Ovary (tissue), 9 donors: ENCODE measurements around the gene ILKAP. TPM values are rescaled to one million over a fixed set of nuclear protein-coding genes. Genes with fewer than 3 reads are reported as not detected.

Source experiments
- DNase-seq, 5 donors: peaks; one replicate each; pipeline ENCODE4 v3.0.0-alpha.2; 2019 to 2020
- H3K27ac ChIP-seq, 2 donors: fragments of 200-600 bp; one replicate each; pipeline versions ENCODE4 v1.5.1 to v1.8.0; 2019 to 2022
- H3K27me3 ChIP-seq: fragments of 200-600 bp; one replicate; pipeline ENCODE4 v1.8.0; 2022
- H3K36me3 ChIP-seq: fragments of 200-600 bp; sonication (generic); one replicate; pipeline ENCODE4 v1.5.1; 2019
- H3K4me1 ChIP-seq: one replicate; pipeline ENCODE4 v1.8.1; 2013; ENCODE audit warnings: mild to moderate bottlenecking, moderate library complexity; ENCODE audit not compliant: insufficient read depth
- H3K4me3 ChIP-seq: fragments of 200-600 bp; sonication (generic); one replicate; pipeline ENCODE4 v1.5.1; 2017
- H3K9me3 ChIP-seq, 2 donors: fragments of 200-600 bp in 1 of 2; sonication (generic) in 1 of 2; one replicate each; pipeline versions ENCODE4 v1.5.1 to v1.8.1; 2013 to 2019; ENCODE audit warnings: mild to moderate bottlenecking in 1 of 2, moderate library complexity in 1 of 2
- EP300 ChIP-seq: sonication (generic); formaldehyde crosslinking; IDR thresholded peaks from one replicate; pipeline ENCODE4 v1.6.1; 2017; ENCODE audit warnings: antibody characterized with exemption
- POLR2A ChIP-seq: fragments of 450-650 bp; IDR thresholded peaks from one replicate; pipeline ENCODE4 v1.6.1; 2017; ENCODE audit warnings: antibody characterized with exemption, mild to moderate bottlenecking, moderate library complexity
- WGBS, 3 donors: extraction: QIAGEN DNeasy Blood & Tissue Kit in 1 of 3; methylation state at CpG; one replicate each; pipeline versions ENCODE4 v1.1.5 to v1.1.7; 2013 to 2017; 5-methylcytosine and 5-hydroxymethylcytosine counted together
- intact Hi-C, 4 donors: fragments of 100-400 bp; cut with DNase I; formaldehyde crosslinking; loops; one replicate each; pipeline versions ENCODE4 v1.11.0 to v1.15.1; 2022 to 2023
- polyA plus RNA-seq, 2 donors: library from polyadenylated mRNA; stranded (reverse); fragments of 200-250 nt in 1 of 2; fragments of 350-450 nt in 1 of 2; fragmentation: Illumina TruSeq in 1 of 2; extraction: RNeasy Lipid Tissue Mini Kit (QIAGEN cat#74804) in 1 of 2; gene quantifications; one replicate each; pipeline ENCODE4 v1.2.3, GENCODE V29; 2013 to 2014
- total RNA-seq, 7 donors: library from RNA; depleted of rRNA in 2 of 7; stranded (reverse); fragments of >200 nt in 2 of 7; fragmentation: NEBNext Ultra II Directional in 3 of 7; extraction: Animal tissue kit (Norgen Biotek cat#: 25700) in 3 of 7; gene quantifications; one replicate each; pipeline versions ENCODE4 v1.1.0 to v1.2.4, GENCODE V29; 2016 to 2023
- TF ChIP-seq, protein P1 (sequence below), 3 donors: fragments of 450-650 bp in 2 of 3; fragments of 200-600 bp in 1 of 3; IDR thresholded peaks; one replicate each; pipeline versions ENCODE4 v1.5.1 to v1.8.0; 2016 to 2022; ENCODE audit warnings: antibody characterized with exemption in 3 of 3, mild to moderate bottlenecking in 1 of 3
- donor health status: DM: no; HTN: no; CAD: no; lungs with moderate emphysema.
- donor health status: DM: no; HTN: no; CAD: no.
- donor health status: Bipolar disorder and iron deficiency.
- donor health status: DM: yes; HTN: yes; CAD: no.
- donor health status: DM: no; HTN: no; CAD: no.
- donor health status: DM: yes; HTN: yes; CAD: no.

The ILKAP gene
- total and polyA plus RNA-seq, 9 donors = 28.4 to 54.9 (median 38.9) TPM

DNA sequence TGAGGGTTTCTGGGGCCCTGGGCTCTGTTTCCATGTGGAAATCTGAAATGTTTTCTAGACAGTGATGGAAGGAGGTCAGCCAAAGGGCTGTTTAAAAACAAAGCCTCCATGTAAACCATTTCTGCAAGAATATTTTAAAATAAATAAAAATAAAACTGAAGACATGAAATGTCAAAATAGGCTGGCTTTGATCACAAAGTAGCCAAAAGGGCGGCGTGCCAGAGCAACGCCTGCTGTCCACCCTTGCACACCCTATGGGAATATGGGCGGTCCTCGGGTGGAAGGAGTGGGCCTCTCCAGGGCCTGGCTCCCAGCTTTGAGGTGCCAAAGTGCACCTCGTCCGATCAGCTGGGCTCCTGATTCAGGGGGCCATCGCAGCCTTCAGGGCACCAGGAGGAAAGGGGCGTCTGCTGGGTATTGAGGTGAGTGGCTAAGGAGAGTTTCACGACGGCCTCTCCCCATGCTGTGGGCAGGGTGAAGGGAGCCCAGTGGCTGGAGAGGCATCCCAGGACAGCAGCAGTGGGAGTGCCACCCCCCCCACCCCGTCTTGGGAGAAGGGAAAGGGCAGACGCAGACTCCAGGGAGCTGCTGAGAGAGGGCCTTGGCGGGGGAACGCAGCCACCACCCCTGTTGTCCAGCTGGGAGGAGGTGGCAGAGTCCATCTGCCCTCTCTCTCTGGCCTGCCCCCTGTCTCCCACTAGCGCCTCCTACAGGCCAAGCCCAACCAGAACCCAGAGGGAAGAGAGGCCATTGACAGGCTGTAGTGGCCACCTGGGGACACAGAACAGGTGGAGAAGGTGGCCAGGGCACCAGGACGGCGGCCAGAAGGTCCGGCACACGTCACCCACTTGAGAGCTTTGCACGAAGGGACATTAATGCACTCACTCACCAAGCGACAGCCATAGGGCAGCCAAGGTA lies 50.5 kb downstream of the ILKAP start:
- Histone ChIP-seq H3K4me3 (no peak overlapping the region), H3K4me1 (no peaks in the 10 kb centered on the region), H3K9me3 (no peaks in the 10 kb centered on the region), H3K27ac (no peak overlapping the region), H3K27me3 (no peaks in the 10 kb centered on the region), H3K36me3 (no peaks in the 10 kb centered on the region)
- 79 to 80% (median 80%) methylated on average over 22 of the region's 22 CpGs for WGBS, 3 donors
- no peak for DNase-seq
- TF ChIP-seq EP300 (no peak), POLR2A (no peak)
- TF ChIP-seq, protein P1, sequence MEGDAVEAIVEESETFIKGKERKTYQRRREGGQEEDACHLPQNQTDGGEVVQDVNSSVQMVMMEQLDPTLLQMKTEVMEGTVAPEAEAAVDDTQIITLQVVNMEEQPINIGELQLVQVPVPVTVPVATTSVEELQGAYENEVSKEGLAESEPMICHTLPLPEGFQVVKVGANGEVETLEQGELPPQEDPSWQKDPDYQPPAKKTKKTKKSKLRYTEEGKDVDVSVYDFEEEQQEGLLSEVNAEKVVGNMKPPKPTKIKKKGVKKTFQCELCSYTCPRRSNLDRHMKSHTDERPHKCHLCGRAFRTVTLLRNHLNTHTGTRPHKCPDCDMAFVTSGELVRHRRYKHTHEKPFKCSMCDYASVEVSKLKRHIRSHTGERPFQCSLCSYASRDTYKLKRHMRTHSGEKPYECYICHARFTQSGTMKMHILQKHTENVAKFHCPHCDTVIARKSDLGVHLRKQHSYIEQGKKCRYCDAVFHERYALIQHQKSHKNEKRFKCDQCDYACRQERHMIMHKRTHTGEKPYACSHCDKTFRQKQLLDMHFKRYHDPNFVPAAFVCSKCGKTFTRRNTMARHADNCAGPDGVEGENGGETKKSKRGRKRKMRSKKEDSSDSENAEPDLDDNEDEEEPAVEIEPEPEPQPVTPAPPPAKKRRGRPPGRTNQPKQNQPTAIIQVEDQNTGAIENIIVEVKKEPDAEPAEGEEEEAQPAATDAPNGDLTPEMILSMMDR (IDR thresholded peaks at IDR 0.05) = no peak
- intact Hi-C loops = no loop called here

DNA sequence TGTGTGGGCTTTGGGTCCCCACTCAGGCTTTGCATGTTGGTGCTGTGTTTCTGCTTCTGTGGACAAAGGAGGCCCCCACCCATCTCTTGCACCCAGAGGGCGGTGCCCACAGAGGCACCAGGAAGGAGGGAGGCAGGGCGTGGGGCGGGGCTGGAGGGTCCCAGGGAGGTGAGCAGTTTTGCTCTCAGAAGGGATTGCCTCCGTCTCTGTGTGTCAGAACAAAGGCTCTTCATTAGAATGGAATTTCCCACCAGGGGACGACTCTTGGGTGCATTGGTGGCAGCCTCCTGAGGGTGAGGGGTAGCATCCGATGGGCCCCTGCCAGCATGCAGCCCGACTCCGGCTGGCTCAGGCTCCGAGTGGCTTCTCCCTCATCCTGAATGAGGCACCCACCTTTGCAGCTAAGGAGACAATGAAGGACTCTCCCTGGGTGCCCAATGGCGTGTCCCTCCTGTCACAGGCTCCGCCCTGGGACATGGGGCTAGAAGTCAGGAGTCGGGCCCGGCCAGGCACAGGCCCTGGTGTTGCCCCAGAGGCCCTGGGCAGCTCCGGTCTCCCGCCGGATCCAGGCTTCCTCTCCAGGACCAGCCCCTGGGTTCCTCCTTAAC lies 51.8 kb downstream of the ILKAP start:
- no peak for TF ChIP-seq EP300
- no peaks in the 10 kb centered on the region for H3K27me3 ChIP-seq
- H3K4me3 ChIP-seq = no peak overlapping the region
- intact Hi-C loops = no loop called here
- no peaks in the 10 kb centered on the region for H3K36me3 ChIP-seq
- DNase-seq = no peak
- H3K9me3 ChIP-seq = no peaks in the 10 kb centered on the region
- WGBS, 3 donors = 84 to 90% (median 84%) methylated on average over 16 of the region's 16 CpGs
- no peak overlapping the region for H3K27ac ChIP-seq
- H3K4me1 ChIP-seq = no peaks in the 10 kb centered on the region

DNA sequence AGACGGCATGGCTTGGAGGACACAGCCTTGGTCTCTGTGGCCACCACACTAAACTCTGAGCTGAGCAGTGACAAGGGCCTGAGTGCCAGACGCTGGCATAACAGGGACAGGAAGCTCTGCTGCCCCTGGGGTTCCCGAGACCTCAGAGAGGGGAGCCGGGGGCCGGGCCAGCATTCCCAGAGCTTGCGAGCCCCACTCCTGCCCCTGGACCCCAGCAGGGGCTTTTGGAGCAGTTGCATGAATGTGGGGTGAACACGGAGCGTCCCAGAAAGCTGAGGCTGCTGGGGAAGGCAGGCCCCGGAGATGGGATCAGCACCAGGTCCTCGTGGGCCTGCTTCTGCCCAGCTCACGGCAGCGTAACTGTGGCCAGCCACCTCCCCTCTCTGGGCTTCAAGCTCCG lies 52.3 kb downstream of the ILKAP start:
- no peak for DNase-seq
- H3K27ac ChIP-seq = no peak overlapping the region
- no peaks in the 10 kb centered on the region for H3K9me3 ChIP-seq
- WGBS, 3 donors = 80 to 87% (median 83%) methylated on average over 12 to 13 of the region's 13 CpGs
- no peaks in the 10 kb centered on the region for H3K27me3 ChIP-seq
- H3K4me3 ChIP-seq = no peak overlapping the region
- H3K4me1 ChIP-seq = no peaks in the 10 kb centered on the region
- H3K36me3 ChIP-seq = no peaks in the 10 kb centered on the region
- intact Hi-C loops = no loop called here
- no peak for TF ChIP-seq EP300
- TF ChIP-seq, protein P1 (IDR thresholded peaks at IDR 0.05) = no peak
- TF ChIP-seq POLR2A = no peak

DNA sequence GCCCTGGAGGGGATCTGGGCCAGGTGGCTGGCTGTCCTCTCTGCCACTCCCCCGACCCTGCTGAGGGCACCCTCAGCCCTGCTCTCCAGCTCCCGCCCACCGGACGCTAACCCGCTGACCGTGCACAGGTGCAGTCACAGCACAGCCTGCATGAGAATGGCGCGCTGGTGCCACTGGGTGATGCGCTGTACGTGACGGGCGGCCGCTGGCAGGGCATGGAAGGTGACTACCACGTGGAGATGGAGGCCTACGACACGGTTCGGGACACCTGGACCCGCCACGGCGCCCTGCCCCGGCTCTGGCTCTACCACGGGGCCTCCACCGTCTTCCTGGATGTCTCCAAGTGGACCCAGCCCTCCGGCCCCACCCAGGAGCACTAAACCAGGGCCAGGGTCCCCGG lies 52.8 kb downstream of the ILKAP start:
- Histone ChIP-seq H3K27me3 (no peaks in the 10 kb centered on the region), H3K4me1 (no peaks in the 10 kb centered on the region), H3K9me3 (no peaks in the 10 kb centered on the region), H3K4me3 (no peak overlapping the region), H3K36me3 (no peaks in the 10 kb centered on the region), H3K27ac (no peak overlapping the region)
- 91 to 93% (median 92%) methylated on average over 25 of the region's 25 CpGs for WGBS, 3 donors
- intact Hi-C loops = no loop called here
- DNase-seq = no peak
- TF ChIP-seq, protein P1 (IDR thresholded peaks at IDR 0.05) = no peak
- no peak for TF ChIP-seq POLR2A
- no peak for TF ChIP-seq EP300
